Ovary (tissue), 3 donors: ENCODE measurements around the gene GORASP1.

Source experiments
- CTCF ChIP-seq, 3 donors: fragments of 450-650 bp in 2 of 3; fragments of 200-600 bp in 1 of 3; IDR thresholded peaks; one replicate each; pipeline versions ENCODE4 v1.5.1 to v1.8.0; 2016 to 2022; ENCODE audit warnings: antibody characterized with exemption in 3 of 3, mild to moderate bottlenecking in 1 of 3
- EP300 ChIP-seq: sonication (generic); formaldehyde crosslinking; IDR thresholded peaks from one replicate; pipeline ENCODE4 v1.6.1; 2017; ENCODE audit warnings: antibody characterized with exemption
- POLR2A ChIP-seq: fragments of 450-650 bp; IDR thresholded peaks from one replicate; pipeline ENCODE4 v1.6.1; 2017; ENCODE audit warnings: antibody characterized with exemption, mild to moderate bottlenecking, moderate library complexity
- donor health status: DM: no; HTN: no; CAD: no.

GRCh38 chr3:39098473-39099000 is 8.9 kb downstream of the GORASP1 start:
- TF ChIP-seq CTCF (IDR thresholded peaks at IDR 0.05), result no peak
- no peak for TF ChIP-seq POLR2A
- TF ChIP-seq EP300, result no peak
